NK-92 treated with Interleukin-12 subunit alpha and Interleukin-12 subunit beta, amount 100 ng/mL, for 24 hours (cell line): ENCODE measurements around the gene ALDH1A3.

ENCODE experiments used
- DNase-seq: peaks from one replicate; lab custom pipeline; 2025; lab: John Stamatoyannopoulos, UW

ALDH1A3 gene

DNA sequence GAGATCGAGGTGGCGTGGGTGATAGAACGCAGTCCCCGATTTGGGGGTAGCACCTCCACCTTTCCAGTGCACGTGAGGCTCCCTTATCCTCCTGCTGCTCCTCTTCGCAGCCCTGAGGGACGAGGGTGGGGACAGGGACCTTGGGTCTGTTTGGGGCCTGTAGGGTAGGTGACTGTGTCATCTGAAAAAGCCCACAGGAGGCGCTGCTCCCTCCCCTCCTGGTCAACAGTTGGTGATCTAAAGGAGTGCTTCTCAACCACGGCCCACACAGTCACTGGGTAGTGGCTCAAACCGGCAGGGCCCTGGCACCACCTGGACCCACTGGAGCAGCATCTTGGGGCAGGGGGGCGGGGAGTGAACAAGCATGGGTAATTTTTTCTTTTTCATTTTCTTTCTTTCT is 46.6 kb downstream of the ALDH1A3 start:
- no peak for DNase-seq

DNA sequence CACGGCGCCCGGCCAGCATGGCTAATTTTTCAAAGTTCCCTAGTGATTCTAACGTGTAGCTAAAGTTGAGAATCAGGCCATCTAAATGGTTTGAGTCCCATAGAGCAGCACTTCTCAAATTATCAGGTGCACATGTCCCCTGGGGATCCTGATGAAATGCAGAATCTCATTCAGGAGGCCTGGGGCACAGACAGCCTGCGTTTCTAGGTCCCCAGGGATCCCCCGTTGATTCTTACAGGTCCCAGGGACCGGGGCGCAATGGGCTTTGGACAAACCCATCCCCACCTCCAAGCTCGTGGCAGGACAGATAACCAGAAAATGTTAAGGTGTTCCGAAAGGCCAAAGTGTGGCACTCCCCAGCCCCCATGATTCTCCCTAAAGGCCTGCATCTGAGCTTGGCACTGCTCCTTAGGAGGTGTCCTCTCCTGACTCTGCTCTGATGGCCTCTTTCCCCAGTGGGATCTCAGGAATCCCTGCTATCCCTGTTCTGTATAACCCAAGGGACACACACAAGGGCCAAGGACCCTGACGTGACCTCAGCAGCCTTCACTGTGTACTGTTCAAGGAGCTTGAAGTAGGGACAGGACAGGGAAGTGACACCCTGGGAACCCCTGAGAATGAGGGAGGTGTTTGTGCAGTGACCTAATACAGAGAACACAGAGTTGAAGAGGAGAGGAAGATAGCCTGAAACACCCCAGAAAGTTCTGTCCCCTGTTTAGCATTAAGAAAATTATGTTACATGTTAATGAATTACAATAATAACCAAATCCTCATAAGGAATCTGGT is 47.5 kb downstream of the ALDH1A3 start:
- DNase-seq, result no peak

DNA sequence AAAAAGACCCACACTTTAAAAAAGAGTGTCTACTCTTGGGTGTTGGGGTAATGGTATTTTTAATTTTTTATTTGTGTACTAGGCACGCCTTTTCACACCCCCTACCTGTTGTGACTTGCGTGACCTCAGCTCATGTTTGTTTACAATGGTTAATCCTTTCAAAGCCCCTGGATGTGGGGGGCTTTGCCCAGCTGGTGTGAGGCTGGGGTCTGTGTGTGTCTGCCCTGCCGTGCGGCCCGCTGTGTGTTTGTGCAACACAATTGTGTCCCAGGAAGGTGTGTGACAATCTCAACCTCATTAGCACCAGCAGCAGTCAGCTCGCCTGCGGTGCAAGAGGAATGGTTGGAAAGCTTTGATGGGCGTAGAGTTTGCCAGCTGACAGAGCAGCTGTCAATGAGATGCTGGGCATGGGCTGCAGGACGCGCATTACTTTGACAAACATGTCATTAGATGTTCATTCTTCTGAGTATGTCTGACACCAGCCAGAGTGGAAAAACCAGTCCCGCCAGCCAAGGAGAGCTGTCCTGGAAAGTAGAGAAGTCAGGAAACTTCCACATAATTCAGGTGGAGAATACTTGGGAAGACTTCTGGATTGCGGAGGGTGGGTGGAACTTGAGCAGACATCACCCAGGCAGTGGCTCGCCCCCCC is 49.1 kb downstream of the ALDH1A3 start:
- no peak for DNase-seq

DNA sequence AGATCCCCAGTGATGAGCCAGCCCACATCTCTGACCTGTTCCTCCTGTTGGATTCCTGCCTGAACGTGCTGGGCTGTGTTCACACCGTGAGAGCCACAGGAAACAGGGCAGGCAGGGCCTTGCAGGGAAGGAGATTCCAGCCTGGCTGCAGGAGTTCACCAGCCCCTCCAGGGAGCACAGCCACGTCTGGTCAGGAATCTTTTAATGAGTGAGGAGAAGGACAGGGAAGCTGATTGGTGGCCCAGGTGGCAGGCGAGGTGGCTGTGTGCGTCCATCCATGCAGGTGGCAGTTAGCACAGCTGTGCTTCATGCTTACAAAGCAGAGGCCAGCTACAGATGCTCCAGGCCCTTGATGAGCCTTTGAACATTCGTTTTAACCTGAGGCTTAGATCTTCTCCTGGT is 50.0 kb downstream of the ALDH1A3 start:
- no peak for DNase-seq

DNA sequence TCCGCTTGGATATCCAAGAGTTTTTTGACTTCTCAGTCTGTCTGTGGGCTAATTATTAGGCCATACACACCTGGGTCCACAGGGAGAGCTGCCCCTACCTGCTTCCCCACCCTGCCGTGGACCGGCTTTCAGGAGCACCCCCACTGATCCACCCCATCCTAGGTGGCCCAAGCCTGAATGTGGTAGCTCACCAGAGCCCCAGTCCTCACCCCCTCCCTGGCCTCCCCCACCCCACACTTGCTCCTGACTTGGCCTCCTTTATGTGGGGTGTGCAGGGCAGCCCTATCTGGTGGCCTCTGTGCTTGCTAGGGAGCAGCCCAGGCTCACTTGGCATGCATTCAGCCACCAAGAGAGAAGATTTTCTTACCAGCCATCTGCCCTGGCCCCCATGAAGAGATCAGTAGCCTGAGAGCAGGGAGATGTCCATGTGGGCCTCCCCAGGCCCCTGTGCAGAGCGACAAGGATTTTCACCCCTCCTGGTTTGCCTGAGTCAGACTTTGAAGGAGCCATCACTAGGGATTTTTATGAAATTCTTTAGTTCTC is 50.7 kb downstream of the ALDH1A3 start:
- no peak for DNase-seq

DNA sequence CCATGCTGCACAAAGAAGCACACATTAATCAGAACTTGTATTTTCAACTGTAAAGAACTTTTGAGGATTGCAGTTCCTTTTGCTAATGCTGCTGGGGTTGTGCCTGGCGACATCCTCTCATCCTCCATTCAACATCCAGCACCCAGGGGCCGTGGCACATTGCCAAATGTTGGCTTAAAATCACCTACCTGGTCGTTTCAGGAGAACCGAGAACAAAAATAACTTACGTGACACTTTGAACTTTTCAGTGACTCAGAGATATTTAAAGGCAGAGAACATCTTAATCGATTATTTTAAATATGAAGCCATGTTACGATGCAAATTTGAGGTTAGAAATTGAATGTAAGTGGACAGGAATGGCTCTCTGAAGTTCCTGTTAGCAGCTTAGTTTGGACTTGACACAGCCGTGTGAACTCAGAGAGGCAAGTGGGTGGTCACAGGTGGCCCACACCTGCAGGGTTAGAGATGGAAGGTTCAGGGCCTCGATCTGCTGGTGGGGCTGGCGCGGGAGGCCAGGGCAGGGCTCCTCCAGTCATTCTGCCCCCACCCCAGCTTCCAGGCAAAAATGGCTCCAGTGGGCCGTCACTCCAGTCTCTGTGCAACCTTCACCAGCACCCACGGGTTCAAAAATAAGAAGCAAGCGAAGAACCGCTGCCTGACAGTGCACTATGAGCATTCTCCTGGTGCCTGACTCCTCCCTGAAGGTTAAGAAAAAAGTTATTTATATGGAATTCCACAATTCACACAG is 51.7 kb downstream of the ALDH1A3 start:
- no peak for DNase-seq

DNA sequence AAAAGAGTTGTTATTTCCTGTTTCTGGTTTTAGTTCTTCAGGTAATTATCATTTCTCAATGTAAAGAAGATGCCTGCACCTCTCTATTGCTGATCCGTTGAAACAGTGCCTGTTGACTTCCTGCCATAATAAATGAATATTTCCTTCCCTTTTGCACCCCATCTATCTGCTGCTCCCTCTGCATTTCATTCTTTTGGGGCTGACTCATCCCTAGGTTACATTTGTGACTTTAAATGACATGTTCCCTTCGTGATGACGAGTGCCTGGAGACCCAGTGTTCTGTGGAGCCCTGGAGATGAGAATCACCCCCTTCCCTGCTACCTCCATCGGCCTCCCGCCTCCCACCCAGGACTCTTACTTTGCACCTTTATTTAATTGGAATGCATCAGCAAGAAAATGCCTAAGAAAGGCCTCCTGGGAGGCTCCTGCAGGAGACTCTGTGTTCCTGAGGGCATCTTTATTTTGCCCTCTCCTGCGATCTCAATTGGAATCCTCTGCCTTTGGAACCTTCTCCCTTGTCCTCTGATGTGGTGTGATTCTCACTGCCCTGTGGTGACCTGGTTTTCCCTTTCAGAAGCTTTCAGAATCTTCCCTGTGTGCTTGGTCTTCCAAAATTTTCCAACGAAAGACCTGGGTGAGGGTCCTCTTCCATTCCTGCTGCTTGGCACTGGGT is 53.2 kb downstream of the ALDH1A3 start:
- no peak for DNase-seq

DNA sequence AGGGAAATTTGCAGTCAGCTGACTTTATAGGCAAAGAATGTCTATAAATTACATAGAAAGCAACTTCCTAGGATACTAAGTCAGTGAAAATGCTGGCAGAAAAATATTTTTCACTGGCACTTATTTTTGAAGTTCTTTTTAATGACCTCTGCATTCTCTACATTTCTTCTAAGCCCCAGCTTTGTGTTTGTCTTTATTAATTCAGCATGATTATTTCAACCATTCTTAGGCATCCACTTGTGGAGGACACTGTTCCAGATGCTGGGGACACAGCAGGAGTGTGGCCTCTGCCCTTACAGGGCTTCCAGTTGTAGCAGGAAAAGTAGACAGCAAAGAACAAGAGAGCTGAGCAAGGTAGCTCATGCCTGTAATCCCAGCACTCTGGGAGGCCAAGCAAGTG is 54.5 kb downstream of the ALDH1A3 start:
- no peak for DNase-seq

DNA sequence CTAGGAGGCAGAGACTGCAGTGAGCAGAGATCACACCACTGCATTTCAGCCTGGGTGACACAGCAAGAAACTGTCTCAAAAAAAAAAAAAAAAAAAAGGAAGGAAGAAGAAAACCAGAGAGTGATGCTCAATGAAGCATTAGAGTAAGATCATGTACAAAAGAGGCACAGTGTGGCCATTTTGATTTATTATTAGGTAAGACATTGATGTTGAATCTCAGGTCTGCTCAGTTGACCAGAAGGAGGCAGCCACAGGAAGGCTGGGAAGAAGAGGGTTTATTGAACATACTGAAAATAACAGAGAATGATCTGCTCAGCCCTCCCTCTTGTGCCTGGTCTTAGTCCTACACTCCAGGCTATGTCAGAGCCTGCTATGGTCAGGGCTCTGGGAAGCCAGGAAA is 55.1 kb downstream of the ALDH1A3 start:
- DNase-seq, result no peak

DNA sequence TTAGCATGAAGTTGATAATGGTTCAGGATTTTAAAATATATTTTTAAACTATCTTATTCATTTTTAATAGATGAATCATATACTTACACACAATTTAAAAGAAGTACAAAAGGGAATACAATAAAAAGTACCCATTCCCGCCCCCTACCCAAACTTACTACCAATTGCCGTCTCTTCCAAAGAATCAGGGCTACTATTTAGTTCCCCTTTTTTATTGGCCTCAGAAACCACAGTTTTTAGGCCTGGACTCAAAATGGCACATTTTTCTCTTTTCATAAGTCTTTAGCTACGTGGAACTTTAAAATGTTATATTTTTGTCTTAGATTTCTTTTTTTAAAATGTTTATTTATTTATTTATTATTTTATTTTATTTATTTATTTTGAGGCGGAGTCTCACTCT is 57.5 kb downstream of the ALDH1A3 start:
- DNase-seq, result no peak

DNA sequence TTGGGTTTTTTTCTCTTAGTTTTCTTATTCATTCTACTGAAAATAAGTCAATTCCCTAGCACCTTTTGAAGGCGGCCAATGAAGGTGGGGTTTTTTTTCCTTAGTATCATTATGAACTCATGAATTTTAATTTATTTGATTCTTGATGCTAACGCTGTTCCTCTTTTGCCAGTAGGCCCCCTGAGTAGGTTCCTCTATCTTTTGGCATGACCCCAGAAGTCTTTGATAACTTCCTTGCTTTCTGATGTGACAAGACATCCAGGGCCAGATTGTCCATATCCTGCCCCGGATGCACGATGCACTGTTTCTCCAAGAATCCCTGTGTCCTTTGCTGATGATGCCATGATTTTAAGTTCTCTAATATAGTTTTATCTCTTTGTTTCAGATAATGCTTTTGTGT is 60.2 kb downstream of the ALDH1A3 start:
- no peak for DNase-seq

DNA sequence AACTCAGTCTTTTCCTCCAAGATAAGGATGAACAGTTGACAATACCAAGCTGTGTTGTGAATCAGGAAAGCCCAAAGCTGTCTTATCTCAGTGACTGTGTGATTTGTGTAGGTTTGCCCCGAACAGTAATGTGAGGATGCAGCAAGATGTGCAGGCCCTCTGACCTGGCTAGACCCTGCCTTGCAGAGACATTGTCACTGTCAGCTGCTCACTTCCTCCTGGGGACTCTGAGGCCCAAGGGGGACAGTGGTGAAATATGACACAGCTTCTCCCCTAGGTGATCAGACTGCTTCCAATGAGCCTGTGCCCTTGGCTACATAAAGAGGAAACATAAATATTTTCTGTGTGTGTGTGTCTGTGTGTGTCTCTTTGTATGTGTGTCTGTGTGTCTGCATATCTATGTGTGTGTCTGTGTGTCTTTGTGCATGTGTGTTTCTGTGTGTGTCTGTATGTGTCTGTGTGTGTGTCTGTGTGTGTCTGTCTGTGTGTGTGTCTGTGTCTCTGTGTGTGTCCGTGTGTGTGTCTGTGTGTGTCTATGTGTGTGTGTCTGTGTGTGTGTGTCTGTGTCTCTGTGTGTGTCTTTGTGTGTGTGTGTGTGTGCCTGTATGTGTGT is 61.2 kb downstream of the ALDH1A3 start:
- no peak for DNase-seq

DNA sequence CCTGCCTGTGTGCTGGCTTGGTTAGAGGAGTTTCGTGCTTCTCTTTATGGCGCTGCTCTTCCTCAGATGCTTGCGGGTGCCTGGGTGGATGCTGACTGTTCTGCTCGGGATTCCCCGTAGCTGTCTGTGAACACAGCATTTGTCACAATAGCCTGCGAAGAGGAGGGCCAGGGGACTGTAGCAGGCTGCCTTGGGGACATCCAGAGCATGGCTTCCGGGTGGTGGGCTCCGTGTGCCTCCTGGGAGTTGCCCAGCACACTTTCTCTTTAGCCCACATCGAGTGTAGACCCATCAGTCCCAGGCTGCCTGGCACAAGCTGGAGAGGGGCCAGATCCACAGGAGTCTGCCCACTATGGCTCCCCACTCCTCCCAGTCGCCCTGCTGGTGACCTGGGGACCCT is 61.9 kb downstream of the ALDH1A3 start:
- DNase-seq, result no peak

DNA sequence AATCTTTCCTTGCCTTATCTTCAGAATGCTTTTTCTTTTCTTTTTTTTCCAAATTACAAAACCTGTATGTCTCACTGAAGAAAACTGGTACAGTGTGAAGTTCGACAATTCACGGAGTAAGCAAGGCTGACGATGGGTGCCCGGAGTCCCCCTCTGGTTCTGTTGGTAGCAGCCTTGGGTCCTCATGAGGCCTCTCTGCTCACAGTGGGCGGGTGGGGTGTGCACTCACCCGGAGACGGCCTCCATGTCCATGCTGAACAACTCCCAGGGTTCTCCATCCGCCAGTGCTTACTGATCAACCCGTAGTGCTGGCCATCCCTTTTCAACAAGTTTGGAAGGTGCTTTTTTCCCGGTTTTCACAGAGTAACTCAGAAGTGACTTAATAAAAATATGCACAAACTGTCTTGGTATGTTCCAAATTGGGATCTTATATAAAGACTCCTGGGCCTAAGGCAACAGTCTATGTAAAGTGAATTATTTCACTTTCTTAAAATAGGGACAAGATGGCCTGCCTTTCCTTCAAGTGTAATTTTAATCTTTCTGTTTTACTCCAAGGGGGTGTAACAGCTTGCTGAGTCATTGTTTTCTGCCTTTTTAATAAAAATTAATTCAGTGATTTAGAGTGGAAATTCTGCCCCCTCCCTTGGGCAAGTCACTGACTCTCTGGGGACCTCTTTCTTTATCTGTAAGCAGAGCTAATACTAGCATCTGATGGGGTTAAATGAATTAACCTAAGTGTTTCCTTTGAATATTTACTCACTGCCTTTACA is 63.2 kb downstream of the ALDH1A3 start:
- DNase-seq, result no peak

DNA sequence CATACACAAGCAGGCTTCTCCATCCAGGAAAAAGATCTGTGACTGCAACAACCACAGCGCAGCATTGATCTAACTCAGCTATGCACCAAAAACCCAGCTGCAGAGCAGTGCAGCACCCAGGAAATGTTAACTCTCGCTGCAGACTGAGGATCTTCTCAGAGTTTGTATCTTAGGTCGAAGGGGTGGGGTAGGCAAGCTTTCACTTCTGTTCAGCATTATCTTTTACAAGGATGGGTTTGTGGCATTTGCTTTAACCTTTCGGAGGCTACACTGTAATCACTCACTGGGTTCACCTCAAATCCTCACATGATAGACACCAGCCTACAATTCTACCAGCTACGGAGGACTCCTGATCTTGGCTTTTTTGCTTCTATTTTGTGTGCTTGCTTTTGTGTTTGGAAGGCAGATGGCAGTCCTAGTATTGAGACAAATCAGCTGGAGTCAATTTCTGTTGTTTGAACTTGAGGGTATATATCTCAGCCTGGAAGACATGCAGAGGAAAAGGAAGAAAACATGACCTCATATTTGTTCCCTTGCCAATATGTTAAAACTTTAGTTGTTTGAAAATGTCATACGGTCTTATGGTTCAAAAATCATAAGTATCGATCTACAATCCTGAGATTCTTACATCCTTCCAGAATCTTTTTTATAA is 64.7 kb downstream of the ALDH1A3 start:
- DNase-seq, result no peak

DNA sequence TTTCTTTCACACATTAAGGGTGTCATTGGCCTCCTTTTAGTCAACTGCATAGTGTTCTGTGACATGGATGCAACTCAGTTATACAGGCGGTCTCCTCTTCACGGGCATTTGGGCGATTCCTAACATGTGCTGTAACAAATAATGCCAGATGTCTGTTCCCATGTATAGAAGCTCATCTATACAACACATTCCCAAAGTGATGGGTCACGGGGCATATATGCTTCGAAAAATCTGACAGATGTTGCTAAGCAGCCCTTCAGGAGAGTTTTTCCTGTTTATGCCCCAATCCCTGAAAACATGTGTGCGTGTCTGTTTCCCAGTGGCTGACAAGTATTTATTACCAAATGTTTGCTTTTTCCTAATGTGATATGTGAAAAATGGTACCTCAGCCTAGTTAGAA is 65.4 kb downstream of the ALDH1A3 start:
- no peak for DNase-seq

DNA sequence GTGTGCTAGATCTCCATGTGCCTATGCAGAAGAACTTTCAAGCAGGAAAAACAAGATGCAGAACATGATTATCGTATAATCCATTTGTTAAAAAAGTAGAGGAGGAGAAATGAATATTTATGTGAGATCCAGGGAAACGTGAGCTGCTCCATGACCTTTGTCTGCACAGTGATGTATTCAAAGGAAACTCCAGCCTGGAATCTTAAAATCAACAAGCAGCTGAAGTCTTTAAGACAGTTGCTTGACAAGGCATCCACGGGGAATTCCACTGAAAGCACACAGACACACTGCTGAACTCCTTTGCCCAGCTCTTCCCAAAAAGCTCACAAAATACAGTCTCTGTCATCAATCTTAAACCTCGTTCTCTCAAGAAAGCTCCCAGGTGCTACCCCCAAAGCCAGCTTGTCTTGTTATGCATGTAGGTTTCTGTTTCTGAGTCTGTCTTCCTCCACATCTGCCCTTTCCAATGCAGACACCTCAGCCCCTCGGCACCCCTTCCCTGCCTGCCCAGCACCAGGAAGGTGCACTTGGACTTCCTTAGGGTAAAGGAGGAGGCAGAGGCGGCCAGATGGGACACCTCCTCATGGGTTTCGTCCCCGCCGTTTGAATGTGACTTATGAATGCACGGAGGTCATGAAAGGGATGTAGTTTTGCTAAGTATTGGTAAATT is 68.3 kb downstream of the ALDH1A3 start:
- no peak for DNase-seq

DNA sequence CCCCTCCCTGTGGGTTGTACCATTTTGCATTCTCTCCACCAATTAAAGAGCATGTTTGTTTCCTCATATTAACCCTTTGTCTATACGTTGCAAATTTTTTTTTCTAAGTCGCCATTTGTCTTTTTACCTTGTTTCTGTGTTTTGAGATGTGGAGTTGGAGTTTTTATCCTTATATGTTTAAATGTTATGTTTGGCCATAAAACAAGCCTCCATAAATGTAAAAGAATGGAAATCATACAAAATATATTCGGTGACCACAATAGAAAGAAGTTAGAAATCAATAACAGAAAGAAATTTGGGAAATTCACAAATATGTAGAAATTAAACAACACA is 68.8 kb downstream of the ALDH1A3 start:
- DNase-seq, result no peak

DNA sequence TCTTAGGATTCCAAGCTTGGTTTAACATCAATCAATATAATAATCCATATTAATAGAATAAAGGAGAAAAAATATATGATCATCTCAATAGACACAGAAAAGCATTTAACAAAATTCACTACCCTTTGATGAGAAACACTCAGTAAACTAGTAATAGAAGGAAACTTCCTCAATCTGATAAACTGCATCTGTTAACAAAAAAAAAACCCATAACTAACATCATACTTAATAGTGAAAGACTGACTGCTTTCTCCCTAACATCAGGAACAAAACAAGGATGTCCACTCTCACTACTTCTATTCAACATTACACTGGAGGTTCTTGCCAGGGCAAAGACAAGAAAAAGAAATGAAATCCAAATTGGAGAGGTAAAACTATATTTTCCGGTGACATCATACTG is 70.1 kb downstream of the ALDH1A3 start:
- DNase-seq, result no peak

DNA sequence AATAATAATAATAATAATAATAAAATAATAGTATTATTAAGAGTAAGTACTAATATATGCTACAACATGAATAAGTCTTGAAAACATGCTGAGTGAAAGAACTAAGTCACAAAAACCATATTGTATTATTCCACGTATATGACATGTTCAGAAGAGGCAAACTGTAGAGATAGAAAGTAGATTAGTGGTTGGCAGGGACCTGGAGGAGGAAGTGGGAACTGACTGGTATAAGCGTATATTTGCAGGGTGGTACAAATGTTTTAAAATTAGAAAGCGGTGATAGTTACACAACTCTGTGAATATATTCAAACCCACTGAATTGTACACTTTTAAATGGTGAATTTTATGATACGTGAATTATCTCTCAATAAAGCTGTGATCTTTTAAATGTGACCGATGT is 72.3 kb downstream of the ALDH1A3 start:
- no peak for DNase-seq
